Skin epidermis (tissue), 12 donors: Measurements from ENCODE around the gene GNB1.

Experiments used
- H3K27ac ChIP-seq, 21 experiments: fragments of 200-600 bp; sonication (generic) in 11 of 21; one replicate each; pipeline ENCODE4 v1.5.0; 2020; ENCODE audit warnings: mild to moderate bottlenecking in 3 of 21, inconsistent platforms in 2 of 21, moderate library complexity in 2 of 21
- H3K4me3 ChIP-seq, 7 experiments: fragments of 200-600 bp; sonication (generic) in 2 of 7; one replicate each; pipeline ENCODE4 v1.5.0; 2020; ENCODE audit warnings: inconsistent platforms in 2 of 7, mild to moderate bottlenecking in 2 of 7, moderate library complexity in 1 of 7

The GNB1 gene

GRCh38 chr1:1802871-1803270 is 88.0 kb downstream of the GNB1 start:
- no peak overlapping the region for H3K27ac ChIP-seq
- H3K4me3 ChIP-seq = no peak overlapping the region

GRCh38 chr1:1799716-1800115 is 91.2 kb downstream of the GNB1 start:
- no peak overlapping the region for H3K4me3 ChIP-seq
- no peak overlapping the region for H3K27ac ChIP-seq

- no peak overlapping the region for H3K4me3 ChIP-seq
- H3K27ac ChIP-seq = no peak overlapping the region
Observed at GRCh38 chr1:1797731-1798341, 93.1 kb downstream of the GNB1 start.

GRCh38 chr1:1796466-1796865 is 94.4 kb downstream of the GNB1 start:
- Histone ChIP-seq H3K27ac (no peak overlapping the region), H3K4me3 (no peak overlapping the region)

GRCh38 chr1:1794999-1795398 is 95.9 kb downstream of the GNB1 start:
- no peak overlapping the region for H3K27ac ChIP-seq
- no peak overlapping the region for H3K4me3 ChIP-seq

GRCh38 chr1:1793481-1794244 is 97.2 kb downstream of the GNB1 start:
- Histone ChIP-seq H3K27ac (no peak overlapping the region), H3K4me3 (no peak overlapping the region)

- Histone ChIP-seq H3K27ac (peak overlapping the region in 2 of 21 experiments; percentile 7 to 8), H3K4me3 (no peak overlapping the region)
Observed at GRCh38 chr1:1788646-1789431, 102.0 kb downstream of the GNB1 start.

- no peak overlapping the region for H3K4me3 ChIP-seq
- peak overlapping the region in 1 of 21 experiments; percentile 8 for H3K27ac ChIP-seq
Observed at GRCh38 chr1:1788136-1788535, 102.8 kb downstream of the GNB1 start.

GRCh38 chr1:1786836-1787605 is 103.9 kb downstream of the GNB1 start:
- Histone ChIP-seq H3K4me3 (no peak overlapping the region), H3K27ac (no peak overlapping the region)

GRCh38 chr1:1785666-1786065 is 105.2 kb downstream of the GNB1 start:
- Histone ChIP-seq H3K4me3 (no peak overlapping the region), H3K27ac (no peak overlapping the region)

GRCh38 chr1:1784933-1785332 is 106.0 kb downstream of the GNB1 start:
- no peak overlapping the region for H3K27ac ChIP-seq
- no peak overlapping the region for H3K4me3 ChIP-seq

GRCh38 chr1:1783320-1783719 is 107.6 kb downstream of the GNB1 start:
- Histone ChIP-seq H3K4me3 (no peak overlapping the region), H3K27ac (peak overlapping the region in 17 of 21 experiments; percentile 35 to 96 (median 81))

- H3K4me3 ChIP-seq = peak overlapping the region in 3 of 7 experiments; percentile 1 to 25 (median 19)
Observed at GRCh38 chr1:1782399-1783221, 108.3 kb downstream of the GNB1 start.

GRCh38 chr1:1781526-1781903 is 109.4 kb downstream of the GNB1 start:
- Histone ChIP-seq H3K27ac (peak overlapping the region in 18 of 21 experiments; percentile 27 to 96 (median 88)), H3K4me3 (no peak overlapping the region)

More at GRCh38 chr1:1782399-1783221, 108.3 kb downstream of the GNB1 start:
- H3K27ac ChIP-seq = peak overlapping the region in 20 of 21 experiments; percentile 21 to 96 (median 78)

GRCh38 chr1:1780598-1781525 is 110.0 kb downstream of the GNB1 start:
- no peak overlapping the region for H3K4me3 ChIP-seq
- H3K27ac ChIP-seq = peak overlapping the region in 20 of 21 experiments; percentile 27 to 96 (median 87)

- Histone ChIP-seq H3K27ac (peak overlapping the region in 20 of 21 experiments; percentile 27 to 98 (median 88)), H3K4me3 (peak overlapping the region in 4 of 7 experiments; percentile 56 to 93 (median 85))
Observed at GRCh38 chr1:1779691-1780597, 110.9 kb downstream of the GNB1 start.

GRCh38 chr1:1779320-1779675 is 111.6 kb downstream of the GNB1 start:
- Histone ChIP-seq H3K4me3 (peak overlapping the region; percentile 56 to 93 (median 82)), H3K27ac (peak overlapping the region in 20 of 21 experiments; percentile 72 to 98 (median 90))
